B cell (primary cell): ENCODE data around the gene BMP6. TPM values are rescaled to one million over a fixed set of nuclear protein-coding genes. Genes with fewer than 3 reads are reported as not detected.

Experiments
- ATAC-seq: fragments of 200-7000 bp; cut with Tn5 transposase; one replicate; pipeline ENCODE4 v1.10.0; 2021; ENCODE audit warnings: low read depth, mild to moderate bottlenecking, moderate number of reproducible peaks, moderate library complexity
- CTCF ChIA-PET: fragments of 350-600 bp; sonication (Branson Sonifier 250); formaldehyde crosslinking; loops from one replicate; lab custom pipeline; 2021; ENCODE audit warnings: antibody characterized with exemption, inconsistent platforms; lab: Charles Lee
- POLR2A ChIA-PET: fragments of 350-600 bp; sonication (Branson Sonifier 250); formaldehyde crosslinking; loops from one replicate; lab custom pipeline; 2021; ENCODE audit warnings: antibody characterized with exemption; lab: Charles Lee
- DNase-seq: peaks from one replicate; pipeline ENCODE4 v3.0.0; 2013
- H2AFZ ChIP-seq: 2 replicates; pipeline ENCODE4 v1.6.1; 2012; ENCODE audit warnings: mild to moderate bottlenecking, low read depth, low read length; ENCODE audit not compliant: insufficient read depth, poor library complexity, severe bottlenecking
- H3K27ac ChIP-seq, 2 donors: 1 replicate in 1 of 2; 2 replicates in 1 of 2; pipeline ENCODE4 v1.5.1; 2012 to 2013; ENCODE audit warnings: low read length in 2 of 2, mild to moderate bottlenecking in 2 of 2, moderate library complexity in 1 of 2
- H3K27me3 ChIP-seq, 4 experiments: fragments of 200-600 bp in 1 of 4; sonication (generic) in 1 of 4; replicated peaks in 1 of 4; 1 replicate in 2 of 4; 2 replicates in 2 of 4; pipeline versions ENCODE4 v1.6.1 to v1.7.0; 2013 to 2016; ENCODE audit warnings: low read length in 3 of 4, mild to moderate bottlenecking in 2 of 4, mixed read lengths in 1 of 4, moderate library complexity in 1 of 4; ENCODE audit not compliant: insufficient read depth in 4 of 4, control insufficient read depth in 3 of 4; ENCODE audit errors: control extremely low read depth in 1 of 4
- H3K36me3 ChIP-seq, 2 experiments: replicated peaks in 1 of 2; 1 replicate in 1 of 2; 2 replicates in 1 of 2; pipeline versions ENCODE4 v1.6.1 to v1.7.1; 2013; ENCODE audit warnings: low read length in 1 of 2; ENCODE audit not compliant: insufficient read depth in 2 of 2, control insufficient read depth in 1 of 2; ENCODE audit errors: control extremely low read depth in 1 of 2, extremely low read depth in 1 of 2
- H3K4me1 ChIP-seq, 2 donors: fragments of 200-600 bp in 1 of 2; sonication (generic) in 1 of 2; 1 replicate in 1 of 2; 2 replicates in 1 of 2; pipeline versions ENCODE4 v1.5.1 to v1.6.1; 2013 to 2017; ENCODE audit warnings: low read length in 2 of 2; ENCODE audit not compliant: control insufficient read depth in 2 of 2, insufficient read depth in 2 of 2
- H3K4me2 ChIP-seq: replicated peaks from 2 replicates; pipeline ENCODE3; 2012; ENCODE audit warnings: mild to moderate bottlenecking, low read depth, low read length; ENCODE audit not compliant: poor library complexity, severe bottlenecking
- H3K4me3 ChIP-seq, 5 experiments: fragments of 200-600 bp in 1 of 5; sonication (generic) in 1 of 5; 1 replicate in 3 of 5; 2 replicates in 2 of 5; pipeline versions ENCODE4 v1.5.1 to v1.7.0; 2011 to 2016; ENCODE audit warnings: low read length in 4 of 5, mild to moderate bottlenecking in 4 of 5, low read depth in 2 of 5, control low read depth in 1 of 5, moderate library complexity in 1 of 5; ENCODE audit not compliant: insufficient read depth in 1 of 5; ENCODE audit errors: control extremely low read depth in 1 of 5, extremely low read depth in 1 of 5
- H3K79me2 ChIP-seq: fragments of 200-600 bp; sonication (generic); one replicate; pipeline ENCODE4 v1.6.0; 2016; ENCODE audit warnings: low read length; ENCODE audit not compliant: control insufficient read depth, insufficient read depth
- H3K9ac ChIP-seq: fragments of 200-600 bp; sonication (generic); 2 replicates; pipeline ENCODE4 v1.6.1; 2017; ENCODE audit warnings: mild to moderate bottlenecking, low read length, moderate library complexity
- H3K9me3 ChIP-seq, 3 donors: one replicate each; pipeline versions ENCODE4 v1.6.1 to v1.7.1; 2013; ENCODE audit warnings: low read length in 2 of 3; ENCODE audit not compliant: control insufficient read depth in 2 of 3, insufficient read depth in 1 of 3; ENCODE audit errors: control extremely low read depth in 1 of 3
- H4K20me1 ChIP-seq: 2 replicates; pipeline ENCODE4 v1.6.0; 2012; ENCODE audit warnings: mild to moderate bottlenecking, low read length; ENCODE audit not compliant: insufficient read depth, control insufficient read depth, poor library complexity, severe bottlenecking
- H3K27ac Mint-ChIP-seq: one replicate; pipeline ENCODE4 v1.8.0; 2021; ENCODE audit warnings: mixed read lengths
- H3K27me3 Mint-ChIP-seq: one replicate; pipeline ENCODE4 v1.8.0; 2021; ENCODE audit warnings: mixed read lengths
- H3K4me1 Mint-ChIP-seq: one replicate; pipeline ENCODE4 v1.8.0; 2021; ENCODE audit warnings: mixed read lengths
- H3K4me3 Mint-ChIP-seq: one replicate; pipeline ENCODE4 v1.8.0; 2021; ENCODE audit warnings: mixed read lengths
- H3K9me3 Mint-ChIP-seq: one replicate; pipeline ENCODE4 v1.8.0; 2022; ENCODE audit warnings: mixed read lengths; ENCODE audit not compliant: insufficient read depth
- CTCF ChIP-seq: fragments of 200-600 bp; IDR thresholded peaks from one replicate; pipeline ENCODE4 v1.8.0; 2022; ENCODE audit warnings: antibody characterized with exemption, mild to moderate bottlenecking
- EZH2 ChIP-seq: IDR thresholded peaks from 2 replicates; pipeline ENCODE4 v1.6.1; 2012; ENCODE audit warnings: borderline replicate concordance, low read depth, mild to moderate bottlenecking, moderate library complexity, low read length; ENCODE audit not compliant: insufficient read depth, poor library complexity, severe bottlenecking
- WGBS: methylation state at CpG from one replicate; pipeline ENCODE4 v1.1.5; 2013; ENCODE audit warnings: missing lambda C conversion rate; ENCODE audit not compliant: insufficient coverage; 5-methylcytosine and 5-hydroxymethylcytosine counted together
- intact Hi-C: fragments of 100-400 bp; cut with micrococcal nuclease; formaldehyde crosslinking; loops from one replicate; pipeline ENCODE4 v1.10.0; 2022
- polyA plus RNA-seq: library from polyadenylated mRNA; depleted of rRNA; stranded (reverse); fragments of >200 nt; gene quantifications from 2 replicates; pipeline ENCODE4 v1.2.3, GENCODE V29; 2012
- total RNA-seq, 2 donors: library from RNA; stranded (reverse); fragments of 120-200 nt in 1 of 2; gene quantifications; 1 replicate in 1 of 2; 2 replicates in 1 of 2; pipeline versions ENCODE4 v1.2.3 to v1.2.4, GENCODE V29; 2013 to 2022

Gene BMP6
- total and polyA plus RNA-seq, 2 donors (not counting 1 experiment from before 2014, with no cell fraction given): 0.43 to 2.9 TPM

- H2AFZ ChIP-seq: no peak overlapping the region
- no peak for DNase-seq
- POLR2A ChIA-PET: no interaction called here
Measured at GRCh38 chr6:7879980-7880717, 154.2 kb downstream of the BMP6 start.

More at GRCh38 chr6:7879980-7880717, 154.2 kb downstream of the BMP6 start:
- Histone ChIP-seq H3K79me2 (no peaks in the 10 kb centered on the region), H3K9me3 (no peaks in the 10 kb centered on the region), H4K20me1 (no peaks in the 10 kb centered on the region), H3K9ac (no peak overlapping the region), H3K27ac (no peak overlapping the region), H3K36me3 (peaks cover 2 to 55% of the 10 kb centered on the region in 2 experiments), H3K4me2 (no peak overlapping the region), H3K27me3 (no peaks in the 10 kb centered on the region), H3K4me1 (no peaks in the 10 kb centered on the region), H3K4me3 (no peak overlapping the region)
- Mint-ChIP-seq H3K27ac (no peak overlapping the region), H3K4me3 (no peak overlapping the region), H3K9me3 (peaks cover 2% of the 10 kb centered on the region), H3K4me1 (no peaks in the 10 kb centered on the region), H3K27me3 (no peaks in the 10 kb centered on the region)
- WGBS: 93% methylated on average over 2 of the region's 13 CpGs
- intact Hi-C loops: no loop called here
- CTCF ChIA-PET: interaction anchor here (1.3 kb wide), 1 partner anchor 126 kb away, joined by 3 read pairs; no protein-coding TSS in a partner anchor
- TF ChIP-seq EZH2 (no peak), CTCF (no peak)
- ATAC-seq: no peak
